IMR-90 (cell line): ENCODE results near the gene CRTAC1. TPM values are rescaled to one million over a fixed set of nuclear protein-coding genes. Genes with fewer than 3 reads are reported as not detected.

ENCODE experiments used
- ATAC-seq: fragments of 200-7000 bp; cut with Tn5 transposase; 2 replicates; pipeline ENCODE4 v1.9.1; 2020; ENCODE audit warnings: low read depth, mild to moderate bottlenecking, moderate library complexity
- BruUV-seq: library from RNA; stranded (reverse); fragments of 400-500 nt; replicated peaks from 2 replicates; lab custom pipeline; 2021; lab: Mats Ljungman, UMichigan
- CTCF ChIA-PET: fragments of 300-600 bp; formaldehyde crosslinking; extraction: SDS; loops from one replicate; lab custom pipeline; 2021; ENCODE audit warnings: antibody characterized with exemption; lab: Yijun Ruan, JAX
- POLR2A ChIA-PET: fragments of 300-600 bp; sonication (Branson Sonifier 250); formaldehyde crosslinking; loops from one replicate; lab custom pipeline; 2022; ENCODE audit warnings: antibody characterized with exemption; ENCODE audit not compliant: unreplicated experiment; lab: Charles Lee
- DNase-seq: peaks from one replicate; pipeline ENCODE4 v3.0.0; 2013
- H2AFZ ChIP-seq: replicated peaks from 2 replicates; pipeline ENCODE3; 2013; ENCODE audit warnings: low read length, mild to moderate bottlenecking; ENCODE audit not compliant: poor library complexity
- H2AK5ac ChIP-seq: 2 replicates; pipeline ENCODE4 v1.6.1; 2013; ENCODE audit warnings: low read depth, low read length, inconsistent platforms
- H2AK9ac ChIP-seq: replicated peaks from 2 replicates; pipeline ENCODE3; 2013; ENCODE audit warnings: mild to moderate bottlenecking, low read depth, low read length, moderate library complexity; ENCODE audit not compliant: poor library complexity
- H2BK120ac ChIP-seq: 2 replicates; pipeline ENCODE4 v1.6.1; 2013; ENCODE audit warnings: low read depth, low read length, inconsistent platforms
- H2BK15ac ChIP-seq: 3 replicates; pipeline ENCODE4 v1.6.1; 2013; ENCODE audit warnings: low read depth, low read length, inconsistent platforms
- H2BK20ac ChIP-seq: 2 replicates; pipeline ENCODE4 v1.6.1; 2013; ENCODE audit warnings: low read depth, mild to moderate bottlenecking, inconsistent platforms, low read length, moderate library complexity
- H2BK5ac ChIP-seq: 2 replicates; pipeline ENCODE4 v1.6.1; 2013; ENCODE audit warnings: mild to moderate bottlenecking, low read depth, low read length, inconsistent platforms; ENCODE audit not compliant: poor library complexity, severe bottlenecking
- H3K14ac ChIP-seq: replicated peaks from 2 replicates; pipeline ENCODE4 v1.6.1; 2013; ENCODE audit warnings: low read depth, low read length, inconsistent platforms
- H3K18ac ChIP-seq: 2 replicates; pipeline ENCODE4 v1.6.1; 2013; ENCODE audit warnings: low read depth, low read length, control low read depth
- H3K23ac ChIP-seq: 2 replicates; pipeline ENCODE4 v1.6.1; 2013; ENCODE audit warnings: low read depth, low read length, inconsistent platforms
- H3K27ac ChIP-seq: 2 replicates; pipeline ENCODE4 v1.5.1; 2013; ENCODE audit warnings: mild to moderate bottlenecking, control low read depth, low read length; ENCODE audit not compliant: insufficient read depth
- H3K27me3 ChIP-seq: 2 replicates; pipeline ENCODE4 v1.6.1; 2013; ENCODE audit warnings: low read length; ENCODE audit not compliant: control insufficient read depth, insufficient read depth
- H3K36me3 ChIP-seq: 2 replicates; pipeline ENCODE4 v1.6.1; 2013; ENCODE audit warnings: low read length, mixed read lengths; ENCODE audit not compliant: control insufficient read depth, insufficient read depth
- H3K4ac ChIP-seq: 2 replicates; pipeline ENCODE4 v1.6.1; 2013; ENCODE audit warnings: low read depth, low read length, inconsistent platforms
- H3K4me1 ChIP-seq: 2 replicates; pipeline ENCODE4 v1.6.1; 2013; ENCODE audit warnings: low read length, mixed read lengths; ENCODE audit not compliant: control insufficient read depth, insufficient read depth
- H3K4me2 ChIP-seq: 2 replicates; pipeline ENCODE4 v1.6.1; 2013; ENCODE audit warnings: low read depth, mild to moderate bottlenecking, control low read depth, low read length, moderate library complexity
- H3K4me3 ChIP-seq: 2 replicates; pipeline ENCODE4 v1.5.1; 2013; ENCODE audit warnings: low read depth, mild to moderate bottlenecking, control low read depth, low read length, moderate library complexity; ENCODE audit not compliant: insufficient read depth
- H3K56ac ChIP-seq: 2 replicates; pipeline ENCODE4 v1.6.1; 2013; ENCODE audit warnings: low read length, inconsistent platforms; ENCODE audit not compliant: insufficient read depth; ENCODE audit errors: extremely low read depth
- H3K79me1 ChIP-seq, 2 experiments: 2 replicates each; pipeline ENCODE4 v1.6.1; 2013; ENCODE audit warnings: low read length in 2 of 2, inconsistent platforms in 1 of 2, low read depth in 1 of 2
- H3K9ac ChIP-seq: 2 replicates; pipeline ENCODE4 v1.6.1; 2013; ENCODE audit warnings: low read depth, low read length, control low read depth
- H3K9me1 ChIP-seq: 2 replicates; pipeline ENCODE4 v1.6.1; 2013; ENCODE audit warnings: low read length, inconsistent platforms; ENCODE audit not compliant: insufficient read depth
- H3K9me3 ChIP-seq: 2 replicates; pipeline ENCODE4 v1.6.1; 2013; ENCODE audit warnings: low read length; ENCODE audit not compliant: control insufficient read depth, insufficient read depth
- H4K20me1 ChIP-seq: 2 replicates; pipeline ENCODE4 v1.6.1; 2013; ENCODE audit warnings: low read length, inconsistent platforms; ENCODE audit not compliant: insufficient read depth
- H4K5ac ChIP-seq: 2 replicates; pipeline ENCODE4 v1.6.1; 2013; ENCODE audit warnings: mild to moderate bottlenecking, low read depth, low read length, control low read depth
- H4K8ac ChIP-seq, 2 experiments: 2 replicates each; pipeline ENCODE4 v1.6.1; 2013; ENCODE audit warnings: low read depth in 2 of 2, low read length in 2 of 2, control low read depth in 1 of 2, inconsistent platforms in 1 of 2
- H4K91ac ChIP-seq: 2 replicates; pipeline ENCODE4 v1.6.1; 2013; ENCODE audit warnings: low read depth, low read length, inconsistent platforms; ENCODE audit not compliant: insufficient read depth
- BHLHE40 ChIP-seq: fragments of 150-350 bp; IDR thresholded peaks from 2 replicates; pipeline ENCODE4 v1.6.1; 2016; ENCODE audit warnings: mild to moderate bottlenecking, low read depth, low read length
- CHD1 ChIP-seq: IDR thresholded peaks from 2 replicates; pipeline ENCODE4 v1.6.1; 2012; ENCODE audit warnings: low read depth, low read length, improper control_type of control experiment
- RFX5 ChIP-seq: IDR thresholded peaks from 2 replicates; pipeline ENCODE4 v1.8.0; 2012; ENCODE audit warnings: low read depth, mild to moderate bottlenecking, low read length, moderate library complexity
- WGBS, 2 experiments: methylation state at CpG; one replicate each; pipeline versions ENCODE4 v1.1.5 to v1.1.7; 2013; ENCODE audit warnings: missing lambda C conversion rate in 2 of 2; ENCODE audit not compliant: insufficient read length in 1 of 2; ENCODE audit errors: extremely low coverage in 2 of 2; 5-methylcytosine and 5-hydroxymethylcytosine counted together
- dilution Hi-C: fragments of 300-500 bp; cut with HindIII; formaldehyde crosslinking; loops from one replicate; pipeline ENCODE4 v1.14.3; 2018; ENCODE audit warnings: low sequenced_read_pairs; ENCODE audit not compliant: unreplicated experiment
- in situ Hi-C: fragments of 300-500 bp; cut with MboI; formaldehyde crosslinking; loops from 3 replicates; pipeline ENCODE4 v1.14.3; 2019; ENCODE audit warnings: low sequenced_read_pairs, inconsistent platforms, mixed read lengths
- intact Hi-C: fragments of 100-400 bp; cut with micrococcal nuclease; formaldehyde crosslinking; loops from 2 replicates; pipeline ENCODE4 v1.10.0; 2022
- polyA plus RNA-seq, 3 experiments: library from polyadenylated mRNA; depleted of rRNA; stranded (reverse); fragments of >200 nt; gene quantifications; 2 replicates each; pipeline ENCODE4 v1.2.3, GENCODE V29; 2012; ENCODE audit warnings: low replicate concordance in 1 of 3
- total RNA-seq: library from RNA; depleted of rRNA; stranded (reverse); fragments of >200 nt; gene quantifications from 2 replicates; pipeline ENCODE4 v1.2.3, GENCODE V29; 2012
- TF ChIP-seq, protein P1 (sequence below): conservative IDR thresholded peaks from 2 replicates; pipeline ENCODE4 v1.5.1; 2012; ENCODE audit warnings: mild to moderate bottlenecking, low read depth, low read length, improper control_type of control experiment
- TF ChIP-seq, protein P2 (sequence below): fragments of 150-350 bp; IDR thresholded peaks from 2 replicates; pipeline ENCODE4 v1.6.1; 2017; ENCODE audit warnings: mild to moderate bottlenecking, antibody characterized with exemption, low read length, low read depth

Gene CRTAC1
- total and polyA plus RNA-seq, 2 of the 4 experiments (the other 2 are of a cell fraction) = not detected

DNA sequence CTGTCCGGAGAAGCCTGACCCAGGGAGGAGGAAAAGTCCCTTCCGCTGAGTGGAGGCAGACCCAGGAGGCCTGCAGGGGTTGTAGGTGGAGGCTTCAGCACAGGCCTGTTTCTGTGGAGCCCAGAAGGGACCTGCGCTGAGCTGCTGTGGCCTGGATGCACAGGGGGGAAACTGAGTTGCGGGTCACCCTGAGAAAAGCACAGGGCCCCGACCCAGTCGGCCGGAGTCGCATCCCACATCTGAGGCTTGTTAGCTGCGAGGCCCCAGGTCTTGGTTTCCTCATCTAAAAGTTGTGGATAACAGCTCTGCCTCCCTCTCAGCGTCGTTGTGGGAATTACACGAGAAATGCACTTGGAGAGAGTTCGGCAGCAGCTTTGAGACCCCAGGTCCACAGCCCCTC is 104.4 kb downstream of the CRTAC1 start:
- H3K4me2 ChIP-seq = no peak overlapping the region
- no peaks in the 10 kb centered on the region for H3K9me3 ChIP-seq
- no peak overlapping the region for H2AK5ac ChIP-seq
- intact Hi-C loops = no loop called here
- DNase-seq (no peak), ATAC-seq (no peak)
- no peak overlapping the region for H4K5ac ChIP-seq
- H3K27me3 ChIP-seq = peaks cover 12% of the 10 kb centered on the region
- BruUV-seq = no TSS peak
- H4K20me1 ChIP-seq = no peaks in the 10 kb centered on the region
- H3K27ac ChIP-seq = no peak overlapping the region
- 55% methylated on average over 7 of the region's 13 CpGs; no CpG with 5 or more reads in 1 of the 2 experiments for WGBS, 2 experiments
- no peak overlapping the region for H3K23ac ChIP-seq
- H4K8ac ChIP-seq = no peak overlapping the region
- CTCF ChIA-PET = no interaction called here
- no peak overlapping the region for H2AFZ ChIP-seq
- H3K9me1 ChIP-seq = no peaks in the 10 kb centered on the region
- H3K18ac ChIP-seq = no peak overlapping the region
- no peak overlapping the region for H2BK20ac ChIP-seq
- no peak overlapping the region for H3K4me3 ChIP-seq
- H2BK120ac ChIP-seq = no peak overlapping the region
- H3K79me1 ChIP-seq = no peaks in the 10 kb centered on the region
- no peak overlapping the region for H2AK9ac ChIP-seq
- H3K4ac ChIP-seq = no peak overlapping the region
- TF ChIP-seq, protein P1, sequence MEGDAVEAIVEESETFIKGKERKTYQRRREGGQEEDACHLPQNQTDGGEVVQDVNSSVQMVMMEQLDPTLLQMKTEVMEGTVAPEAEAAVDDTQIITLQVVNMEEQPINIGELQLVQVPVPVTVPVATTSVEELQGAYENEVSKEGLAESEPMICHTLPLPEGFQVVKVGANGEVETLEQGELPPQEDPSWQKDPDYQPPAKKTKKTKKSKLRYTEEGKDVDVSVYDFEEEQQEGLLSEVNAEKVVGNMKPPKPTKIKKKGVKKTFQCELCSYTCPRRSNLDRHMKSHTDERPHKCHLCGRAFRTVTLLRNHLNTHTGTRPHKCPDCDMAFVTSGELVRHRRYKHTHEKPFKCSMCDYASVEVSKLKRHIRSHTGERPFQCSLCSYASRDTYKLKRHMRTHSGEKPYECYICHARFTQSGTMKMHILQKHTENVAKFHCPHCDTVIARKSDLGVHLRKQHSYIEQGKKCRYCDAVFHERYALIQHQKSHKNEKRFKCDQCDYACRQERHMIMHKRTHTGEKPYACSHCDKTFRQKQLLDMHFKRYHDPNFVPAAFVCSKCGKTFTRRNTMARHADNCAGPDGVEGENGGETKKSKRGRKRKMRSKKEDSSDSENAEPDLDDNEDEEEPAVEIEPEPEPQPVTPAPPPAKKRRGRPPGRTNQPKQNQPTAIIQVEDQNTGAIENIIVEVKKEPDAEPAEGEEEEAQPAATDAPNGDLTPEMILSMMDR = no peak
- TF ChIP-seq RFX5 (no peak), CHD1 (no peak), BHLHE40 (no peak)
- TF ChIP-seq, protein P2, sequence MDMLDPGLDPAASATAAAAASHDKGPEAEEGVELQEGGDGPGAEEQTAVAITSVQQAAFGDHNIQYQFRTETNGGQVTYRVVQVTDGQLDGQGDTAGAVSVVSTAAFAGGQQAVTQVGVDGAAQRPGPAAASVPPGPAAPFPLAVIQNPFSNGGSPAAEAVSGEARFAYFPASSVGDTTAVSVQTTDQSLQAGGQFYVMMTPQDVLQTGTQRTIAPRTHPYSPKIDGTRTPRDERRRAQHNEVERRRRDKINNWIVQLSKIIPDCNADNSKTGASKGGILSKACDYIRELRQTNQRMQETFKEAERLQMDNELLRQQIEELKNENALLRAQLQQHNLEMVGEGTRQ = no peak
- POLR2A ChIA-PET = no interaction called here
- no peak overlapping the region for H3K9ac ChIP-seq
- H3K14ac ChIP-seq = no peak overlapping the region
- H3K56ac ChIP-seq = no peak overlapping the region
- in situ Hi-C loops = no loop called here
- dilution Hi-C loops = no loop called here
- no peak overlapping the region for H2BK15ac ChIP-seq
- no peaks in the 10 kb centered on the region for H3K36me3 ChIP-seq
- H3K4me1 ChIP-seq = no peaks in the 10 kb centered on the region
- no peak overlapping the region for H4K91ac ChIP-seq
- no peak overlapping the region for H2BK5ac ChIP-seq
